Hepatocyte (in vitro differentiated cells): ENCODE results near the gene KPNA3. TPM values are rescaled to one million over a fixed set of nuclear protein-coding genes. Genes with fewer than 3 reads are reported as not detected.
A peak's percentile ranks its signal among the peaks of the same experiment; 100 is the strongest.

Source experiments
- DNase-seq: peaks from one replicate; pipeline ENCODE4 v3.0.0-alpha.2; 2016; ENCODE audit warnings: low spot score
- H2AFZ ChIP-seq: fragments of 200-600 bp; sonication (generic); 2 replicates; pipeline ENCODE4 v1.6.0; 2016; ENCODE audit warnings: antibody characterized with exemption, mild to moderate bottlenecking
- H3K27ac ChIP-seq: fragments of 200-600 bp; sonication (generic); 2 replicates; pipeline ENCODE4 v1.5.1; 2016; ENCODE audit warnings: mild to moderate bottlenecking
- H3K27me3 ChIP-seq: fragments of 200-600 bp; sonication (generic); 2 replicates; pipeline ENCODE4 v1.6.1; 2016
- H3K36me3 ChIP-seq: fragments of 200-600 bp; sonication (generic); replicated peaks from 2 replicates; pipeline ENCODE4 v1.5.1; 2016; ENCODE audit warnings: low read depth; ENCODE audit not compliant: insufficient read depth
- H3K4me1 ChIP-seq: fragments of 200-600 bp; sonication (generic); 2 replicates; pipeline ENCODE4 v1.5.1; 2016; ENCODE audit warnings: mild to moderate bottlenecking, moderate library complexity; ENCODE audit not compliant: insufficient read depth
- H3K4me2 ChIP-seq: fragments of 200-600 bp; sonication (generic); 2 replicates; pipeline ENCODE4 v1.6.0; 2016
- H3K4me3 ChIP-seq: fragments of 200-600 bp; sonication (generic); 2 replicates; pipeline ENCODE4 v1.5.1; 2016; ENCODE audit warnings: mild to moderate bottlenecking
- H3K79me2 ChIP-seq: fragments of 200-600 bp; sonication (generic); 2 replicates; pipeline ENCODE4 v1.6.0; 2017; ENCODE audit warnings: mild to moderate bottlenecking
- H3K9me2 ChIP-seq: fragments of 200-600 bp; sonication (generic); replicated peaks from 2 replicates; pipeline ENCODE4 v1.6.0; 2017; ENCODE audit warnings: mild to moderate bottlenecking; ENCODE audit not compliant: insufficient read depth
- H3K9me3 ChIP-seq: fragments of 200-600 bp; sonication (generic); 2 replicates; pipeline ENCODE4 v1.5.1; 2016; ENCODE audit warnings: low read depth, mild to moderate bottlenecking
- H4K20me1 ChIP-seq: fragments of 200-600 bp; sonication (generic); 2 replicates; pipeline ENCODE4 v1.6.0; 2016; ENCODE audit warnings: mild to moderate bottlenecking; ENCODE audit not compliant: insufficient read depth, poor library complexity, severe bottlenecking
- CTCF ChIP-seq: fragments of 200-600 bp; sonication (generic); IDR thresholded peaks from 2 replicates; pipeline ENCODE4 v1.5.1; 2016; ENCODE audit warnings: antibody characterized with exemption, mild to moderate bottlenecking; ENCODE audit not compliant: poor library complexity
- EZH2 ChIP-seq: fragments of 200-600 bp; sonication (generic); IDR thresholded peaks from 2 replicates; pipeline ENCODE4 v1.6.1; 2016; ENCODE audit warnings: antibody characterized with exemption, mild to moderate bottlenecking, borderline replicate concordance
- EZH2phosphoT487 ChIP-seq: fragments of 200-600 bp; sonication (generic); IDR thresholded peaks from one replicate; pipeline ENCODE4 v1.6.1; 2018; ENCODE audit warnings: antibody characterized with exemption, mild to moderate bottlenecking, low read depth, moderate library complexity; ENCODE audit not compliant: unreplicated experiment, severe bottlenecking
- WGBS: methylation state at CpG from one replicate; pipeline ENCODE4 v1.1.6; 2016; ENCODE audit warnings: low lambda C conversion rate; ENCODE audit errors: missing lambda C conversion rate; 5-methylcytosine and 5-hydroxymethylcytosine counted together
- polyA plus RNA-seq: library from polyadenylated mRNA; unstranded; fragments of >200 nt; fragmentation: Nextera tagmentation; extraction: Ambion mirVana; gene quantifications from 2 replicates; pipeline ENCODE4 v1.2.1, GENCODE V29; 2016
- total RNA-seq: library from RNA; depleted of rRNA; stranded (reverse); fragments of >200 nt; gene quantifications from 2 replicates; pipeline ENCODE4 v1.2.3, GENCODE V29; 2014

The KPNA3 gene
- total and polyA plus RNA-seq, 2 experiments from 2014 or later: 41.1 to 61.8 TPM

- WGBS: 60% methylated on average over 4 of the region's 4 CpGs
- Histone ChIP-seq H3K4me2 (no peak overlapping the region), H3K27ac (peak overlapping the region; percentile 93), H3K9me2 (no peaks in the 10 kb centered on the region), H2AFZ (no peak overlapping the region), H3K79me2 (no peaks in the 10 kb centered on the region), H4K20me1 (no peaks in the 10 kb centered on the region), H3K27me3 (no peaks in the 10 kb centered on the region), H3K9me3 (no peaks in the 10 kb centered on the region), H3K4me1 (peaks cover 31% of the 10 kb centered on the region), H3K4me3 (no peak overlapping the region), H3K36me3 (no peaks in the 10 kb centered on the region)
- TF ChIP-seq EZH2phosphoT487: no peak
- TF ChIP-seq CTCF: no peak
- TF ChIP-seq EZH2: no peak
- DNase-seq: no peak
Measured at GRCh38 chr13:49812812-49813211, 20.3 kb upstream of the KPNA3 start.

GRCh38 chr13:49811527-49811908, 19.0 kb upstream of the KPNA3 start:
- WGBS: 68% methylated on average over 4 of the region's 4 CpGs
- H4K20me1 ChIP-seq: no peaks in the 10 kb centered on the region
- H3K79me2 ChIP-seq: no peaks in the 10 kb centered on the region
- H3K9me3 ChIP-seq: no peaks in the 10 kb centered on the region
- H3K27me3 ChIP-seq: no peaks in the 10 kb centered on the region
- no peak overlapping the region for H3K4me3 ChIP-seq
- H3K4me1 ChIP-seq: peaks cover 31% of the 10 kb centered on the region
- no peak for TF ChIP-seq EZH2
- no peak for TF ChIP-seq CTCF
- no peak for TF ChIP-seq EZH2phosphoT487
- H3K9me2 ChIP-seq: no peaks in the 10 kb centered on the region
- H3K36me3 ChIP-seq: no peaks in the 10 kb centered on the region
- H2AFZ ChIP-seq: no peak overlapping the region
- peak overlapping the region; percentile 63 for H3K4me2 ChIP-seq
- peak overlapping the region; percentile 93 for H3K27ac ChIP-seq
- DNase-seq: no peak

GRCh38 chr13:49810567-49811526, 18.4 kb upstream of the KPNA3 start:
- WGBS: 32% methylated on average over 6 of the region's 6 CpGs
- Histone ChIP-seq H3K4me2 (peak overlapping the region; percentile 63), H3K9me2 (no peaks in the 10 kb centered on the region), H4K20me1 (no peaks in the 10 kb centered on the region), H3K4me3 (no peak overlapping the region), H3K79me2 (no peaks in the 10 kb centered on the region), H3K4me1 (peaks cover 31% of the 10 kb centered on the region), H3K27me3 (no peaks in the 10 kb centered on the region), H3K9me3 (no peaks in the 10 kb centered on the region), H2AFZ (peak overlapping the region; percentile 8), H3K27ac (peak overlapping the region; percentile 93), H3K36me3 (no peaks in the 10 kb centered on the region)
- TF ChIP-seq EZH2: no peak
- no peak for TF ChIP-seq EZH2phosphoT487
- no peak for TF ChIP-seq CTCF
- DNase-seq: peak; percentile 73
